Loucy (cell line): Measurements from ENCODE around the gene FADS2.

Source experiments
- EZH2phosphoT487 ChIP-seq: fragments of 200-600 bp; IDR thresholded peaks from 2 replicates; pipeline ENCODE4 v1.6.1; 2018; ENCODE audit warnings: antibody characterized with exemption, mild to moderate bottlenecking, moderate library complexity, borderline replicate concordance
- TF ChIP-seq, protein P1 (sequence below): fragments of 200-600 bp; sonication (generic); conservative IDR thresholded peaks from 2 replicates; pipeline ENCODE4 v1.5.1; 2014; ENCODE audit warnings: mild to moderate bottlenecking, antibody characterized with exemption, low read length

DNA sequence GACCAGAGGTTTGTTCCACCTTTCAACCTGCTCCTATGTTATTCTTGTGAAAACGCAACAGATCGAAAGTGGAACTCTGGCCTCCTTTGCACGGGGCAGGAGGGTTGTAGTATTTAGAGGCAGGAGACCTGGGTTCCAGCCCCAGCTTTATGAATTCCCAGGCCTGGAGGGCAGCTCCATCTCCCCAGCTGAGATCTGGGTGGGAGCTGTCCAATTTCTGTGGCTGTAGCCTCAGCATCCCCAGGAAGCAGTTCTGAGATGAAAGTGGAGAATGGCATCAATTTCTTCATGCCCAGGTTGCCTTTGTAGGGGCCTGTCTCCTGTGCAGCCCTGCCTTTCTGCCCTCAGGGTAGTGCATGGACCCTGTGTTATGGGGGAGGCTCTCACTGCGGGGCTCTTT, 4.1 kb downstream of the FADS2 start:
- TF ChIP-seq, protein P1, sequence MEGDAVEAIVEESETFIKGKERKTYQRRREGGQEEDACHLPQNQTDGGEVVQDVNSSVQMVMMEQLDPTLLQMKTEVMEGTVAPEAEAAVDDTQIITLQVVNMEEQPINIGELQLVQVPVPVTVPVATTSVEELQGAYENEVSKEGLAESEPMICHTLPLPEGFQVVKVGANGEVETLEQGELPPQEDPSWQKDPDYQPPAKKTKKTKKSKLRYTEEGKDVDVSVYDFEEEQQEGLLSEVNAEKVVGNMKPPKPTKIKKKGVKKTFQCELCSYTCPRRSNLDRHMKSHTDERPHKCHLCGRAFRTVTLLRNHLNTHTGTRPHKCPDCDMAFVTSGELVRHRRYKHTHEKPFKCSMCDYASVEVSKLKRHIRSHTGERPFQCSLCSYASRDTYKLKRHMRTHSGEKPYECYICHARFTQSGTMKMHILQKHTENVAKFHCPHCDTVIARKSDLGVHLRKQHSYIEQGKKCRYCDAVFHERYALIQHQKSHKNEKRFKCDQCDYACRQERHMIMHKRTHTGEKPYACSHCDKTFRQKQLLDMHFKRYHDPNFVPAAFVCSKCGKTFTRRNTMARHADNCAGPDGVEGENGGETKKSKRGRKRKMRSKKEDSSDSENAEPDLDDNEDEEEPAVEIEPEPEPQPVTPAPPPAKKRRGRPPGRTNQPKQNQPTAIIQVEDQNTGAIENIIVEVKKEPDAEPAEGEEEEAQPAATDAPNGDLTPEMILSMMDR: no peak
- TF ChIP-seq EZH2phosphoT487: no peak
